Endothelial cell of umbilical vein (primary cell): ENCODE results near the gene EIF2S3.

Experiments
- POLR2A ChIP-seq: IDR thresholded peaks from 2 replicates; pipeline ENCODE4 v1.6.1; 2012; ENCODE audit warnings: low read depth, mild to moderate bottlenecking, control low read depth, low read length
- TF ChIP-seq, protein P1 (sequence below): IDR thresholded peaks from 2 replicates; pipeline ENCODE4 v1.6.1; 2011; ENCODE audit not compliant: insufficient read depth, insufficient read length
- TF ChIP-seq, protein P2 (sequence below), 2 donors: IDR thresholded peaks; 1 replicate in 1 of 2; 2 replicates in 1 of 2; pipeline ENCODE4 v1.5.1; 2011; ENCODE audit warnings: low read length in 2 of 2, mild to moderate bottlenecking in 2 of 2, moderate library complexity in 2 of 2, control low read depth in 1 of 2, inconsistent platforms in 1 of 2, low read depth in 1 of 2; ENCODE audit not compliant: insufficient read depth in 1 of 2; ENCODE audit errors: extremely low read depth in 1 of 2

DNA sequence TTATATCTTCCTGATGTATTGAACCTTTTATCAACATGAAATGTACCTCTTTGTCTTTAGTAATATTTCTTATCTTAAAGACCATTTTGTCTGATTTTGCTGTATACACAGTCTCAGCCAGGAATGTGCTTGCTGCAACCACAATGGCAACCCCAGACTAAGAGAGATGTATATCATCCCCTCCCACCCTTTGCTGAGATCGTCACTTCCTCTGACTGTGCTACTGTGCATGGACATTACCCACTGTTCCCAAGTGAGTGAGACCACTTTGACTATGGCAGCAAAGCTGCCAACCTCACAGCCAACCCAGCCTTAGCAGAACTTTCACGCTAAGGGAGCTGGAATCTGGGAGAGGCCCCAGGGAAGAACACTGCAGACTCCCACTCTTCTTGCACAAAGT lies 46.0 kb downstream of the EIF2S3 start:
- TF ChIP-seq, protein P1, sequence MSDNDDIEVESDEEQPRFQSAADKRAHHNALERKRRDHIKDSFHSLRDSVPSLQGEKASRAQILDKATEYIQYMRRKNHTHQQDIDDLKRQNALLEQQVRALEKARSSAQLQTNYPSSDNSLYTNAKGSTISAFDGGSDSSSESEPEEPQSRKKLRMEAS, result no peak
- TF ChIP-seq POLR2A, result no peak
- TF ChIP-seq, protein P2, sequence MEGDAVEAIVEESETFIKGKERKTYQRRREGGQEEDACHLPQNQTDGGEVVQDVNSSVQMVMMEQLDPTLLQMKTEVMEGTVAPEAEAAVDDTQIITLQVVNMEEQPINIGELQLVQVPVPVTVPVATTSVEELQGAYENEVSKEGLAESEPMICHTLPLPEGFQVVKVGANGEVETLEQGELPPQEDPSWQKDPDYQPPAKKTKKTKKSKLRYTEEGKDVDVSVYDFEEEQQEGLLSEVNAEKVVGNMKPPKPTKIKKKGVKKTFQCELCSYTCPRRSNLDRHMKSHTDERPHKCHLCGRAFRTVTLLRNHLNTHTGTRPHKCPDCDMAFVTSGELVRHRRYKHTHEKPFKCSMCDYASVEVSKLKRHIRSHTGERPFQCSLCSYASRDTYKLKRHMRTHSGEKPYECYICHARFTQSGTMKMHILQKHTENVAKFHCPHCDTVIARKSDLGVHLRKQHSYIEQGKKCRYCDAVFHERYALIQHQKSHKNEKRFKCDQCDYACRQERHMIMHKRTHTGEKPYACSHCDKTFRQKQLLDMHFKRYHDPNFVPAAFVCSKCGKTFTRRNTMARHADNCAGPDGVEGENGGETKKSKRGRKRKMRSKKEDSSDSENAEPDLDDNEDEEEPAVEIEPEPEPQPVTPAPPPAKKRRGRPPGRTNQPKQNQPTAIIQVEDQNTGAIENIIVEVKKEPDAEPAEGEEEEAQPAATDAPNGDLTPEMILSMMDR (IDR thresholded peaks at IDR 0.05; ENCODE audit: extremely low read depth in 1 of 2, insufficient read depth in 1 of 2, low read depth in 1 of 2, low read length in 2 of 2), result no peak
